Activated CD8-positive, alpha-beta memory T cell treated with anti-CD3 and anti-CD28 coated beads, Interleukin-2, amount 50 U/mL, for 24 hours (primary cell): ENCODE measurements around the gene AP1M1.

Experiments used
- DNase-seq: peaks from one replicate; pipeline ENCODE4 v3.0.0-alpha.2; 2020; ENCODE audit errors: extremely low read depth

The AP1M1 gene

DNA sequence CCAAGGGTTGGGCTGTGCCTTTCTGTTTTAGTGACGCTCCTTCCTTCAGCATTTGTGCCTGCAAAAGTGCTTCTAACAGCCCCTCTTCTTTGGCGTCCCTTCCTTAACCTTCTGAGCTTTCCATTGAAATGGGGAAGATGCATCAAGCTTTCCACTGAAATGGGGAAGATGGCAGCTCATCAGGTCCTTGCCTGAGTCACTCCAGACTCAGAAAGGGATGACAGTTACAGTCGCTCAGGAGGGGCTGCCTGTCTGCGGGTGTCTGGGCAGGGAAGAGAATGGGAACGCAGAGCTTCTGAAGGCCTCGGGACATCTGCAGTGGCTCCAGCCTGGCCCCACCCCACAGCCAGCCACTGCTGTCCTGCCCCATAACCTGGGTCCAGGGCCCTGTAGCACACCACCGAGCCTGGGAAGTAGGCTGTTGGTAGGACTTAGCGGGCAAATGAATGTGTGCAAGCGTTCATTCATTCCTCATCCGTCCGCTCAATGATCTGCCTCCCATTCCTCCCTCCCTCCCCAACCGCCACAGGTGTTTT lies 9.8 kb downstream of the AP1M1 start:
- no peak for DNase-seq

DNA sequence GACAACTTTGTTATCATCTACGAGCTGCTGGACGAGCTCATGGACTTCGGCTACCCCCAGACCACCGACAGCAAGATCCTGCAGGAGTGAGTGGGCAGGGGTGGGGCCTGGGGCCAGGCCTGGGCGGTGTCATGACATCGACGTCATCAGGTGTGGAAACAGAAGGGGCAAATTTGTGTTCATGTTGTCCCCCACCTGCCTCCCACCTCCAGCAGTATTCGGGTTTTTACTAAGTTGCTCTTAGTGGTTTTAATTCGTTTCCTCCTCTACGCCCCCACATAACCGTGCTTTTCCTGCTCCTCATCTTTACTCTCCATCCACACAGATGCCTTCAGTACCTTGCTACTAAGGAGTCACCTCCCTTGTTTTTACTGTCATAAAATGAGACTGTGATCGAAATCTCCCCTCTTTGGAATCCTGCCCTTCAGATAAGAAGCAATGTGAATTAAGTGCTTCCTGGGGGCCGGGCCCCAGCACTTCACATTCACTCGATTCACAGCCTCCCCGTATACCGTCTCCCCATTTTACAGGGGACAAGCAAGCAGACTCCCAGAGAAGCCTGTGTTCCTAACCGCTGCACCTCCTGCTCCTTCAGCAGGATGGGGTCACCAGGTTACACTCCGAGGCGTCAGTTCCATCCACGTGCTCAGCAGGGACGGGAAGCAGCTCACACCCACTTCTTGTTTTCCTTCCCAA lies 10.5 kb downstream of the AP1M1 start:
- no peak for DNase-seq

DNA sequence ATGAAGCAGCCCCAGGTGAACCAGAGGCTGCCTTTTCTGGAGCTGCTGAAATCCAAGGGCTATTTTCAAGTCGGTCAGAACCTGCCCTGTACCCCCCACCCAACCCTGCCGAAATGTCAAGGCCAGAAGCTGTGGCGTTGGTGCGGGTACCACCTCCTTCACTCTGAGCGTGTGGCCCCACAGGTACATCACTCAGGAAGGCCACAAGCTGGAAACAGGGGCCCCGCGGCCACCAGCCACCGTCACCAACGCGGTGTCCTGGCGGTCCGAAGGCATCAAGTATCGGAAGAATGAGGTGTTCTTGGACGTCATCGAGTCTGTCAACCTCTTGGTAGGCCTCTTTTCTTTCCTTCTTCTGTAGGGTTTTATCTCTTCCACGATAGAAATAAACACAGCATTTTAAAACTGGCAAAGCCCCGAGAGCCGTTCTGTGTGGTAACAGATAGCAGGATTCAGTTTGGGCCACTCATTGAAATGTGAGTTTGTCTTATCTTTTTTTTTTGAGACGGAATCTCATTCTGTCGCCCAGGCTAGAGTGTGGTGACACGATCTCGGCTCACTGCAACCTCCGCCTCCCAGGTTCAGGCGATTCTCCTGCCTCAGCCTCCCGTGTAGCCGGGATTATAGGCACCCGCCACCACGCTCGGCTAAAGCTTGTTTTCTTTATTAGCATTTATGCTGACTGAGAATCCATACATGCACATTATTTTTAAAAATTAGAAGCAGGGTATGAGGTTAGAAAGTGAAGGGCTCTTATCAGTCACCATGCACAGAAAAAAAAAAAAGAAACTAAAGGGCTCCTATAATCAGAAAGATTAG lies 11.3 kb downstream of the AP1M1 start:
- no peak for DNase-seq

DNA sequence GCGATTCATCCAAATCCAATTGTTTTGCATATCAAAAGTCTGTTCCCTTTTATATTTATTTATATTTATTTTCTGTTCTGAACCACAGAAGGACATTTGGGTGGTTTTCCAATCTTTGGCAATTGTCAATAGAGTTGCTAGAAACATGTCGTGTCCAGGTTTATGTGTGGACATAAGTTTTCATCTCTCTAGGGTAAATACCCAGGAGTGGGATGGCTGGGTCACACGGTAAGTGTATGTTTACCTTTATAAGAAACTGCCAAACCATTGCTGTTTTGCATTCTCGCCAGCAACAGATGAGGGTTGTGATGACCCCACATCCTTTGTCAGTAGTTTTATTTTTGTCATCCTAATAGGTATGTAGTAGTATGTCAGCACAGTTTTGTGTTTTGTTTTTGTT lies 12.5 kb downstream of the AP1M1 start:
- DNase-seq: no peak

DNA sequence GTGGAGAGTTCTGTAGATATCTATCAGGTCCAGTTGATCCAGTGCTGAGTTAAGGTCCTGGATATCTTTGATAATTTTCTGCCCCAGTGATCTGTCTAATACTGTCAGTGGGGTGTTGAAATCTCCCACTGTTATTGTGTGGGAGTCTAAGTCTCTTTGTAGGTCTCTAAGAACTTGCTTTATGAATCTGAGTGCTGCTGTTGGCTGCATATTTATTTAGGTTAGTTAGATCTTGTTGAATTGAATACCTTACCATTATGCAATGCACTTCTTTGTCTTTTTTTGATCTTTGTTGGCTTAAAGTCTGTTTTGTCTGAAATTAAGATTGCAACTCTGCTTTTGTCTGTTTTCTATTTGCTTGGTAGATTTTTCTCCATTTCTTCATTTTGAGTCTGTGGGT lies 15.4 kb downstream of the AP1M1 start:
- DNase-seq: no peak

DNA sequence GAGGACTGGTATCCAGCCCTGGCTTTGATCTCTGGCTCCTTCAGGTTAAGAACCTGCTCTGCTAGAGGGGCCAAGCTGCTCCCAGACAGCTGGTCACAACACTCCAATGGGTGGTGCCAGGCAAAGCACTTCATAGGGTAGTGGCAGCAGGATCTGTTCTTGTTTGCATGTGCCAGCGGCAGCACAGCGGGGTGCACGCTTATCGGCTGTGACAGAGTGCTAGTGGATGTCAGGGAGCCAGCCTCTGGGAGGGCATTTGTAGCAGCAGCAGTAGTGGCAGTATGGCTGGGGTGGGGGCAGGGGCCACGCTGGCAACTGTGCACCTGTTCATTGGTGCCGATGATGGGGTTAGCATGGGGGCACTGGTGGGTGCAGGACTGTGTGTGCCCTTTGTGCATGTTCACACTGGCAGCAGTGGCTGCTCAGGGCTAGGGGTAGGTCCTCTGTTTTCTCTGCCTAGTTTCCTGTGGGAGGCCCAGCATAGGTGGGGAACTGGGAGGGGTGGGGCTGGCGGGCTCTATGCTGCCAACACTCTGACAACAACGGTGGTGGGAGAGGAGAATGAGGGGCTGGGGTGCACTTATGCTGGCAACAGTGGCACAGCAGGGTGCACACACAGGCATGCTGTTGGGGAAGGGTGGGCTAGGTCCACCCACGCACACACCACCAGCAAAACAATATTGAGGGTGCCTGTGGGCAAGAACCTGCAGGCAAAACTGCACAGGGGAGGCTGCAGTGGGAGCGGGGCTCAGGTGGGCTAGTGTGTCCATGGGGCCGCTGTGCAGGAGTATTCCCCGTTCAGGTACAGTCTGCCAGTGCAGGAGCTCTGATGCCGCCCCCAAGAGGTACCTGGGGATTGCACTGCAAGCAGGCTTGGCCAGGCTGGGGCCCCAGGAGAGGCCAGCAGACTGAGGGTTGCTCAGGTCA lies 19.3 kb downstream of the AP1M1 start:
- no peak for DNase-seq

DNA sequence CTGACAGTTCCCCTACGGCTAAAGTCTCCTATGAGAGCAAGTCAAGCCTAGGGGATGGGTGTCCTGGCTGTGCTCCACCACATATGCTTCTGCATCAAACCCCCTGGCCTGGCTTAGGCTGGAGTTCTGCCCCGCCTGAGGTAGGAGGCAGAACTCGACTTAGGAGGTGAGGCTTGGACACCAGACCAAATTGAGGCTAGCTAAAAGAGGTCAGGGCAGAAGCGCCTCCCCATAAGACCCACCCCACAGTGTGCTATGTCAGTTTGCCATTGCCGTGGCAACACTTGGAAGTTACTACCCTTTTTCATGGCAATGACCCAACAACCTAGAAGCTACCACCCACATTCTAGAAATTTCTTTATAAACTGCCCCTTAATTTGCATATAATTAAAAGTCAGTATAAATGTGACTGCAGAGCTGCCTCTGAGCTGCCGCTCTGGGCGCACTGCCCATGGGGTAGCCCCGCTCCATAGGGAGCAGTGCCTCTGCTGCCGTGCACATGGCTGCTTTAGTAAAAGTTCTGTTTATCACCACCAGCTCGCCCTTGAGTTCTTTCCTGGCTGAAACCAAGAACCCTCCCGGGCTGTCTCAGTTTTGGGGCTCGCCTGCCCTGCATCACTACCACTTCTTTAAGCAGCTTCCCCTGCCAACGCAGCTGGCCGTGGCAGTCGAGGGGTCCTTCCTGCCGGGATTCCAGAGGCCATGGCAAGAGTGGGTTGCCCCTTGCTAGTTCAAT lies 20.2 kb downstream of the AP1M1 start:
- DNase-seq: no peak

DNA sequence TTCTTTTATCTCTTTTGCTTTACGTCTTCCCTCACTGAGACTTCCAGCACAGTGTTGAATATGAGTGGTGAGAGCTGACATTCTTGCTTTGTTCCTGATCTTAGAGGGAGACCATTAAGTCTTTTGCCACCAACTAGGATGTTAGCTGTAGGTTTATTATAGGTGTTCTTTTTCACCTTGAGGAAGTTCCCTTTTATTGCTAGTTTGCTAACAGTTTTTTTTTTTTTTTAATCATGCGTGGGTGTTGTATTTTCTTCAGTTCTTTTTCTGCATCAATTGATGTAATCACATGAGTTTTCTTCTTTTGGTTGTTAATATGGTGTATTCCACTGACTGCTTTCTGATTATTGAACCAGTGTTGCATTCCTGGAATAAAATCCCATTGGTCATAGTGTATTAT lies 21.1 kb downstream of the AP1M1 start:
- DNase-seq: no peak

DNA sequence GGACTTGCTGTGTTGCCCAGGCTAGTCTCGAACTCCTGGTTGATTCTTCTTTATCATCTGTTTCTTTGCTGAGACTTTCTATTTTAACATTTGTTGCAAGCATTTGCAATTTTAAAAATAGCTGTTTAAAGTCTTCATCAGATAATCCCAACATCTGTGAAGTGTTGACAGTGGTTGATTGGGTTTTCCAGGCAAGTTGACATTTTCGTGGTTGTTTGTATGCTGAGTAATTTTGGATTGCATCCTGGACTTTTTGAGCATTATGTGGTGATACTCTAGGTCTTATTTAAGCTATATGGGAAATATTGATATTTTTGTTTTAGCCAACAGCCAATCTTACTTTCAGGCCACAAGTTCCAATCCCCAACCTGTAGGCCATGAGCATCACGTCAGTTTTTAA lies 25.1 kb downstream of the AP1M1 start:
- DNase-seq: no peak

DNA sequence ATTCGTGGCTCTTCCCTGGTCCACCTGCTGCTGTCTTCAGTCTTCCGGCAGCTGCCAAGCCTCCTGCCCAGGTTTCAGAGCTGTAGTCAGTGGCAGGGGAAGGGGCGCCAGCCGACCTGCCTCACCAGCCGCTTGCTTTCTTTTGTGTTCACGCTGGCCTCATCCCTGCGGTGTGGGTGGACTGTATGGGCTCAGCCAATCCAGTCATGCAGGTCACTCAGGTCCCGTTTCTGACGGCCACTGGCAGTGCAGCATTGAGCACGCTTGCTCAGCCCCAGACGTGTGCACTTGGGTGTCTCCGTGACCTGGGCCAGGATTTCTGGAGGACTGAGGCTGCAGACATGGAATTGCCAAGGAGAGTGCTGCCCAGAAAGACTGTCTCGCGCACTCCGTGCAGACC lies 26.0 kb downstream of the AP1M1 start:
- DNase-seq: no peak

DNA sequence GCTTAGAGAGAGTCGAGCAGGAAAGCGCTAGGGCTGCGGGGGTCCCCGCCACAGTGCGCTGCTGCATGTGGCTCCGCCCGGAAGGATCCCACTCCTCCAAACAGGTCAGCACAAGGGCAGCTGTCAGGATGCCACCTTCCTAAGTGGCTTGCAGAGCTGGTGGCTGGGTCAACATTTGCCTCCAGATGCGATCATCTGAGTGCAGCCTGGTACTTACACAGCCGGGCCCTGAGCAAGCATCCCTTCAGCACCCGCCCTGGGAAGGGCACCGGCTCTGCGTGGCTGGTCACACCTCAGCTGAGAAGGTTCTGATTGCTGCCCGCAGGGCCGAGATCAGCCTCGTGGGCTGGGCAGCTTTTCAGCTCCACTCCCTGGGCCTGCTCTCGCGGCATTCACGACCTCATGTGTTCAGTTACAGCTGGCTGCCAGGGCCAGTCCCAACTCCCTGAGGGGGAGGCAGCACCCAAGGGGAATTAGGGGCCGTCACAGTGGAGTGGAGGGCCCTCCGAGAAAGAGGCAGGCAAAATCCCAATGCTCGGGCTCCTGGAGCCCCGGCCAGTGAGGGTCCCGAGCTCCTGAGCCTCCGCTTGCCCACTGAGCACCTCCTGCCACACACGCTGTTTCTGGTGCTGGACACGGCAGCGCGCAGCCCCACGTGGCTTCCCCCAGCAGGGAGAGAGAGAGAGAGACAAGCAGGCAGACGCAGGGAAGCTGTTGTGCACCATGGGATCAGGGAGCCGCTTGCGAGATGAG lies 26.8 kb downstream of the AP1M1 start:
- DNase-seq: no peak

DNA sequence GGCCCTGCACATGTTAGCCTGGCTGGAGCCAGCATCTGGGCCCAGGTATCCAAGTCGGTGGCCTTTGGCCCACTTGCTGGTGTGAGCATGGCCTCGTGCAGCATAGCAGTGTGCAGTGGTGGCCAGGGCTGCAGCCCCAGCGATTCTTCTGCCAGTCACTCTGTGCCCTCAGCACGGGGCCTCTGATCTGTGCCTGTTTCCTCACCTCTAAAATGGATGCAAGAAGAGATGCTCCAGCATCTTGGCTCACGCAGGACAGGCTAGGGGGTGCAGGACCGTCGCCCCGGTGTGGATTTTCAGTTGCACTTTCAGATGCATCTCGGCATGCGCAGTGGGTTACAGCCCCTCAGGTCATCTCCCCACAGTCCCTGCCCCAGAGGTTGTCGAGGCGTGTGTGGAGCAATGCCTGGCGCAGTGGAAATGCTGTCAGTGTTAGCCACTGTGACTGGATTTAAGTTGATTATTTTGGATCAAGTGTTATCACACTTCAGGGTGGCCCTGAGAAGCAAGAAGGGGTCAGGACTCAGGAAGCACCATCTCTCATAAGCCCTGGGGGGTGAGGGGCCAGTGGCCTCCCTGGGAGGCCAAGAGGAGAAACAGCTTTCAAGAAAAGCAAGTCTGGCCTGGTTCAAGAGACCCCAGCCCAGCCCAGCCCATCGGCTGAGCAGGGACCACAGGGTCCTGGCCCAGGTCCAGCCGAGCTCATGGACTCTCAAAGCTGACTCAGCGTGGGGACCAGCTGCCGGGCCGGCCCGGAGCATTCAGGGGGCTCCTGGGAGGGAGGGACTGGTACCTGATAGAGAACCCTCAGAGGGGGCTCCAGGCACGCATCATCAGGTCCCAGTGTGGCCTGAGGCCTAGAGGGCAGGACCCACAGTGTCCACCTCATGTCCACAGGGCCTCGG lies 27.8 kb downstream of the AP1M1 start:
- DNase-seq: no peak

DNA sequence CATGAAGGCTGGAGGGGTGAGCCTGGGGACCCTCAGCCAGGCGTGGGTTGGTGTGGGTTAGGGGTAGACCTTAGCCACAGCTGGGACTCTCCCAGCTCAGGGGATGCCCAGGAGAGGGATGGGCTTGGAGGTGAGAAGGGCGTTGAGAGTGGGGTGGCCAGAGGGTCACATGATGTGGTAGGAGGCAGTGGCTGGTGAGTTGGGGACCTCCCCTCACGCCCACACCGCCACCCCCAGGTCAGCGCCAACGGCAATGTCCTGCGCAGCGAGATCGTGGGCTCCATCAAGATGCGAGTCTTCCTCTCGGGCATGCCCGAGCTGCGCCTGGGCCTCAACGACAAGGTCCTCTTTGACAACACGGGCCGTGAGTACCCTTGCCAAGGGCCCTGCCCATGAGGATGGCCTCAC lies 28.5 kb downstream of the AP1M1 start:
- no peak for DNase-seq

DNA sequence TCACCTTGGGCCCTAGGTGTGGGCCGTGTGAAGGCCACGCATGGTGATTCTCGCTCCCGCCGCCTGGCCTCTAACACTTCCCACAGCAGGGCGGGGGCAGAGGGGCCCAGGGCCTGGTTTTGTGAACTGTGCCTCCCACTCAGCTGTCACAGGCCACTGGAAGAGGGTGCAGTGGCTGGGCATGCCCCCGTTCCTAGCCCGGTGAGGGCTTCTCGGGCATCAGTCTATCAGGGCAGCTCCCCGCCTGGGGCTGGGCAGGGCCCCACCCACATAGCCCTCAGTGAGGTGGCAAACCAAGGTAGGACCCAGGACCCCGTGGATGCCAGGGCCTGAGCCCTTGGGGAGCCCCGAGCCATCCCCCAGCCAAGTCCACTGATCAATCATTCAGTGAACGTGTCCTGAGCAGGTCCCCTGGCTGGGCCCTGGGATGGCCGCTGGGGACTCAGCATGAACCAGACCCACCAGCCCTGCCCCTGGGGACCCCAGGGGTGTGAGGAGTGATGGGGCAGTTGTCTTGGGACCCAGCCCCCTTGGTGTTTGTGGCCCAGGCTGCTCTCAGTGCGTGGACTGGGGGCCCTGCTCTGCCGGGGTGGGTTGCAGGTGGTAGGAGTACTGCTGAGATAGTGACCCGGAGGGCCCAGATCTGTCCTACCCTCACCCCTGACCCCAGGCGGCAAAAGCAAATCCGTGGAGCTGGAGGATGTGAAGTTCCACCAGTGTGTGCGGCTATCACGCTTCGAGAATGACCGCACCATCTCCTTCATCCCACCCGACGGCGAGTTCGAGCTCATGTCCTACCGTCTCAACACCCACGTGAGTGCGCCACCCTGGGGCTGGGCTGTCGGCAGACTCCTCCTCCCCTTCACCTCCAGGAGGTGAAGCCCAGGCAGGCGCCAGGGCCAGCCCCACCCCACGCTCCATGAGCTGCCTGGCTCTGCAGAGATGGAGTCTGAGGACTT lies 29.4 kb downstream of the AP1M1 start:
- DNase-seq: no peak

DNA sequence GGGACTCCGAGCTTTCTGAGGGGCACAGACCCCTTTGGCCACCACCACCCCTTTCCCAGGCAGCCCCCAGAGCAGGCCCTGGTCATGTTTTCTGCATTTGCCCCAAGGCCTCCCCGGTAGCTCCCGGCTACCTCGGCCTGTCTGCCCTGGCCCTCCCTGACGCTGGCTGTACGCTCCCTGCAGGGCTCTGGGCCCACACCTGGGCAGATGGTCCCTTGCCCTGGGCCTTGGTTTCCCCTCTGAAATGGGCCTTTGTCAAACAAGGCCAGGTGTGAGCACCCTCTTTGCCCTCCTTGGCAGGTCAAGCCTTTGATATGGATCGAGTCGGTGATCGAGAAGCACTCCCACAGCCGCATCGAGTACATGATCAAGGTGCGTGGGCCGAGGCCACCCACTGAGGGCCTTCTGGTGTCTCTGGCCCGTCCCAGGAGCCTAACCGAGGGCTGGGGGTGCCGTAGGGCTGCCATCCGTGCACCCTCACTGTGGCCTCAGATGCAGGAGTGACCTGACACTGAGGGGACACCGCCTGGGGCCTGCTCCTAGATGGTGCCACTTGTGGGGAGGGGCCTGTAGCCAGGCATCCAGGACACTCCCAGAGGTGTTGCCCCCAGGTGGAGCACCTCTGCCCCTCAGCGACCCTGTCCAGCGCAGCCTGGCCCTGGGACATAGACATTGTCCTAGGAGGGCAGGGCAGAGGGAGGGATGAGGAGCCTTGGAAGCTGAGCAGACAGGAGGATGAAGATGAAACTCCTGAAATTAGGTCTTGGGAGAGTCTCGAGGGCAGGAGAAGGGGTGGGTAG lies 30.3 kb downstream of the AP1M1 start:
- no peak for DNase-seq

DNA sequence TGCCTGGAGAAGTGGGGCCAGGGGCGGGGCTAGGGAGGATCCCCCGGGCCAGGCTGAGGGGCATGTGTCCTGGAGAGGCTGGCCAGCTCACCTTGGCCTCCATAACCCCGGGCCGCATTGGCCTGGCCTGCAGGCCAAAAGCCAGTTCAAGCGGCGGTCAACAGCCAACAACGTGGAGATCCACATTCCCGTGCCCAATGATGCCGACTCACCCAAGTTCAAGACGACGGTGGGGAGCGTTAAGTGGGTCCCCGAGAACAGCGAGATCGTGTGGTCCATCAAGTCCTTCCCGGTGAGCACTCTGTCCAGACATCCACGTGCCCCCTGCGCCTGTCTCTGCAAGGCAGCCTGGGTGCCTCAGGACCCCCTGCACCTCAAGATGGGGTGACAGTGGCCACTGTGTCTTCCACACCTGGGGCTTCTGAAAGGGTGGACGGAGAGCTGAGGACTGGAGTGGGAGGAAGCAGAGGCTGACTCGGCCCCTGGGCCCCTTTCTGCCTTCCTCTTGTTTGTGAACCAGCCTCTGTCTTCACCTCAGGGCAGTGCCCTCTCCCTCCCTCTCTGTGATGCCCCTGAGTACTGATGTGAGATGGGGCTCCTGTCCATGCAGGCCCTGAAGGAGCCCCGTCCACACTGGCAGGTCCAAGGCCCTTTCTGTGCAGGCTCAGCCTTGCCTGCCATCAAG lies 31.1 kb downstream of the AP1M1 start:
- no peak for DNase-seq

DNA sequence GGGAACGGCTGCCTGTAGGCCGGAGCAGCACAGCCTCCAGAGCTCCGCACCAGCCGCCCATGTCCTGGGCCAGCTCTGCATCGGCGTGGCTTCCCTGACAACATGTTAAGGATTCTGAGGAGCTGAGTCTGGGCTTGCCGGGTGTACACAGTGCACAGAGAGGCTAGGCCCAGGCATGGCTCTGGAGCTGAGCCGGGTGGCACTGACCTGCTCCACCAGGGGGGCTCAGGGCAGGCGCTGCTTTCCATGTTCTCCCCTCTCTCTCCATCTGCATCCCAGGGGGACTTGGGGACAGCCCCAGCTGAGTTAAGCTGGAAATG lies 31.6 kb downstream of the AP1M1 start:
- no peak for DNase-seq
